GM12878 (cell line): ENCODE data around the gene STX1B.

Experiments used
- CREM ChIP-seq: IDR thresholded peaks from 2 replicates; pipeline ENCODE4 v1.6.1; 2014; ENCODE audit warnings: antibody characterized with exemption, low read depth
- CTCF ChIP-seq, 3 experiments: IDR thresholded peaks in 2 of 3; conservative IDR thresholded peaks in 1 of 3; 2 replicates each; pipeline ENCODE4 v1.5.1; 2011; ENCODE audit warnings: low read depth in 3 of 3, low read length in 3 of 3, mild to moderate bottlenecking in 3 of 3, control low read depth in 2 of 3, moderate library complexity in 2 of 3, inconsistent platforms in 1 of 3, mixed read lengths in 1 of 3; ENCODE audit not compliant: control insufficient read depth in 2 of 3, insufficient read depth in 1 of 3; ENCODE audit errors: extremely low read depth in 1 of 3
- NRF1 ChIP-seq: conservative IDR thresholded peaks from 2 replicates; pipeline ENCODE4 v1.6.1; 2011; ENCODE audit warnings: mild to moderate bottlenecking, low read depth, low read length, improper control_type of control experiment
- POLR2AphosphoS2 ChIP-seq: IDR thresholded peaks from 2 replicates; pipeline ENCODE4 v1.6.1; 2011; ENCODE audit warnings: low read depth, mild to moderate bottlenecking, low read length, improper control_type of control experiment, moderate library complexity
- RCOR1 ChIP-seq: conservative IDR thresholded peaks from 2 replicates; pipeline ENCODE4 v1.6.1; 2012; ENCODE audit warnings: low read depth, low read length, improper control_type of control experiment

GRCh38 chr16:30951750-30952149, 58.7 kb downstream of the STX1B start:
- TF ChIP-seq CTCF (IDR thresholded peaks at IDR 0.05 in 2 of 3, conservative IDR thresholded peaks at IDR 0.05 in 1 of 3; ENCODE audit: control insufficient read depth in 2 of 3, extremely low read depth in 1 of 3, insufficient read depth in 1 of 3, low read depth in 3 of 3, low read length in 3 of 3) (no peak), POLR2AphosphoS2 (no peak), RCOR1 (no peak), NRF1 (no peak), CREM (no peak)
